ENCODE results near the gene TARBP1.

DNA sequence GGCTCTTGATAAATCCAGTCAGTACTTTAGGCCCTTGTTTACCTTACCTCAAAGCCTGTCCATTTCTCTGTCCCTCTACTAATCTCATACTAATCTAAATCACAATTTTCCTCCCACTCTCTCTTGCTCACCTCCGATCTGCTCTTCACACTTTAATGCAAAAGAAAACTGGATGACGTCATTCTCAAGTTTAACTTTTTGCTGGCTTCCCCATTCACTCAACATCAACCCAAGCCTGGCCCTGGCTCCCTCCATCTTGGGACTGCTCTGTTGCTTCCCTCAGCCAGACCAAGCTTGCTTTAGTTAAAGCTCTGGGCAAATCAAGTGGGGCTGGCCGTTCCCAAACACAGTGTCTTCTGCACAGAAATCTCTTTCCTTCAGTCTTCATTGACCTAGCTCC, 76.0 kb downstream of the TARBP1 start:
- TF ChIP-seq CTCF (IDR thresholded peaks at IDR 0.05; ENCODE audit: borderline replicate concordance, extremely low read depth, low read length, poor library complexity, severe bottlenecking), result no peak
- TF ChIP-seq EZH2 (IDR thresholded peaks at IDR 0.05; ENCODE audit: borderline replicate concordance, low read depth, low read length, severe bottlenecking), result no peak
